SK-N-MC (cell line): ENCODE measurements around the gene FOXJ1.

ENCODE experiments used
- EZH2 ChIP-seq: fragments of 200-600 bp; sonication (generic); IDR thresholded peaks from one replicate; pipeline ENCODE4 v1.6.1; 2017; ENCODE audit warnings: antibody characterized with exemption
- FOXP2 ChIP-seq: optimal IDR thresholded peaks from 2 replicates; pipeline ENCODE3; 2011; ENCODE audit warnings: mild to moderate bottlenecking, moderate library complexity; ENCODE audit not compliant: insufficient read depth; ENCODE audit errors: extremely low read length, control extremely low read depth
- POLR2AphosphoS5 ChIP-seq: IDR thresholded peaks from 2 replicates; pipeline ENCODE4 v1.6.1; 2012; ENCODE audit warnings: mild to moderate bottlenecking, low read depth, low read length, borderline replicate concordance

- TF ChIP-seq POLR2AphosphoS5 = no peak
- TF ChIP-seq EZH2 = no peak
- no peak for TF ChIP-seq FOXP2
These were observed 38.1 kb downstream of the FOXJ1 start for GRCh38 chr17:76102944-76103273.
